Activated T-helper 1 cell treated with Interleukin-2 at 50 U/mL for 16 hours (primary cell): ENCODE measurements around the gene AGTPBP1.
"Not testable (repeated sequence)": the region's sequence is repeated elsewhere in the genome, so short reads cannot be mapped to it uniquely, and the experiment has no call there.

Experiments used
- DNase-seq: peaks from one replicate; pipeline ENCODE4 v3.0.0-alpha.2; 2020; ENCODE audit warnings: low read depth

The AGTPBP1 gene

GRCh38 chr9:85617141-85617670 lies 124.5 kb downstream of the AGTPBP1 start:
- no peak for DNase-seq

GRCh38 chr9:85615792-85616191 lies 126.0 kb downstream of the AGTPBP1 start:
- no peak for DNase-seq

- no peak for DNase-seq
Observed at GRCh38 chr9:85610074-85610860, 131.5 kb downstream of the AGTPBP1 start.

GRCh38 chr9:85605905-85606304 lies 135.8 kb downstream of the AGTPBP1 start:
- DNase-seq: no peak

- DNase-seq: no peak
Observed at GRCh38 chr9:85603936-85604335, 137.8 kb downstream of the AGTPBP1 start.

- no peak for DNase-seq
Observed at GRCh38 chr9:85602742-85603141, 139.0 kb downstream of the AGTPBP1 start.

GRCh38 chr9:85600675-85601263 lies 141.0 kb downstream of the AGTPBP1 start:
- DNase-seq: no peak

GRCh38 chr9:85599540-85600105 lies 142.1 kb downstream of the AGTPBP1 start:
- no peak for DNase-seq

- no peak for DNase-seq
Observed at GRCh38 chr9:85594316-85594715, 147.4 kb downstream of the AGTPBP1 start.

- DNase-seq: no peak
Observed at GRCh38 chr9:85586684-85587083, 155.1 kb downstream of the AGTPBP1 start.

GRCh38 chr9:85577353-85577952 lies 164.3 kb downstream of the AGTPBP1 start:
- DNase-seq: no peak

GRCh38 chr9:85575868-85576267 lies 165.9 kb downstream of the AGTPBP1 start:
- DNase-seq: no peak

GRCh38 chr9:85573546-85573945 lies 168.2 kb downstream of the AGTPBP1 start:
- not testable (repeated sequence) for DNase-seq

- not testable (repeated sequence) for DNase-seq
Observed at GRCh38 chr9:85572917-85573316, 168.8 kb downstream of the AGTPBP1 start.

- DNase-seq: no peak
Observed at GRCh38 chr9:85569988-85570387, 171.8 kb downstream of the AGTPBP1 start.

GRCh38 chr9:85559526-85559925 lies 182.2 kb downstream of the AGTPBP1 start:
- DNase-seq: no peak

GRCh38 chr9:85554349-85554748 lies 187.4 kb downstream of the AGTPBP1 start:
- no peak for DNase-seq

GRCh38 chr9:85553475-85553874 lies 188.3 kb downstream of the AGTPBP1 start:
- DNase-seq: no peak

GRCh38 chr9:85547599-85547998 lies 194.2 kb downstream of the AGTPBP1 start:
- no peak for DNase-seq

- no peak for DNase-seq
Observed at GRCh38 chr9:85543196-85543595, 198.6 kb downstream of the AGTPBP1 start.

- no peak for DNase-seq
Observed at GRCh38 chr9:85541876-85542275, 199.9 kb downstream of the AGTPBP1 start.

- no peak for DNase-seq
Observed at GRCh38 chr9:85536514-85536913, 205.2 kb downstream of the AGTPBP1 start.

GRCh38 chr9:85536076-85536475 lies 205.7 kb downstream of the AGTPBP1 start:
- DNase-seq: no peak
